Prostate gland (tissue), 2 donors: ENCODE results near the gene FRMPD2.
"Not testable (repeated sequence)": the region's sequence is repeated elsewhere in the genome, so short reads cannot be mapped to it uniquely, and the experiment has no call there.

Experiments used
- CTCF ChIP-seq, 4 experiments: fragments of 200-600 bp in 2 of 4; fragments of 450-650 bp in 2 of 4; sonication (generic) in 2 of 4; IDR thresholded peaks; 1 replicate in 3 of 4; 2 replicates in 1 of 4; pipeline ENCODE4 v1.5.1; 2016 to 2019; ENCODE audit warnings: antibody characterized with exemption in 4 of 4, mild to moderate bottlenecking in 2 of 4, moderate library complexity in 2 of 4
- POLR2A ChIP-seq: fragments of 450-650 bp; IDR thresholded peaks from one replicate; pipeline ENCODE4 v1.6.1; 2016; ENCODE audit warnings: antibody characterized with exemption, mild to moderate bottlenecking

- not testable (repeated sequence) for TF ChIP-seq CTCF (IDR thresholded peaks at IDR 0.05); POLR2A
These were observed 133.5 kb downstream of the FRMPD2 start for GRCh38 chr10:48140949-48141348.
